Upper lobe of left lung (tissue), 6 donors: ENCODE results near the gene PLEKHH3. TPM values are rescaled to one million over a fixed set of nuclear protein-coding genes. Genes with fewer than 3 reads are reported as not detected.
A peak's percentile ranks its signal among the peaks of the same experiment; 100 is the strongest.

Experiments used
- ATAC-seq, 2 donors: fragments of 200-7000 bp; cut with Tn5 transposase; one replicate each; pipeline ENCODE4 v1.9.1; 2022; ENCODE audit warnings: mild to moderate bottlenecking in 2 of 2, moderate library complexity in 2 of 2; ENCODE audit not compliant: low FRiP score in 2 of 2
- DNase-seq, 2 donors: peaks; one replicate each; pipeline ENCODE4 v3.0.0-alpha.2; 2019 to 2020
- H3K27ac ChIP-seq, 4 donors: fragments of 200-600 bp; sonication (generic); one replicate each; pipeline ENCODE4 v1.5.1; 2016 to 2019
- H3K27me3 ChIP-seq, 4 donors: fragments of 200-600 bp; sonication (generic); one replicate each; pipeline ENCODE4 v1.5.1; 2017 to 2019
- H3K36me3 ChIP-seq, 4 donors: fragments of 200-600 bp; sonication (generic); one replicate each; pipeline ENCODE4 v1.5.1; 2016 to 2019
- H3K4me1 ChIP-seq, 4 donors: fragments of 200-600 bp; sonication (generic); one replicate each; pipeline ENCODE4 v1.5.1; 2018 to 2019
- H3K4me3 ChIP-seq, 4 donors: fragments of 200-600 bp; sonication (generic); one replicate each; pipeline ENCODE4 v1.5.1; 2017 to 2019; ENCODE audit warnings: mild to moderate bottlenecking in 2 of 4, moderate library complexity in 1 of 4
- H3K9me3 ChIP-seq, 4 donors: fragments of 200-600 bp; sonication (generic); one replicate each; pipeline ENCODE4 v1.5.1; 2018 to 2019
- EP300 ChIP-seq, 4 donors: sonication (generic); formaldehyde crosslinking; IDR thresholded peaks; one replicate each; pipeline ENCODE4 v1.5.1; 2017; ENCODE audit warnings: antibody characterized with exemption in 4 of 4, control low read depth in 2 of 4
- POLR2A ChIP-seq, 4 donors: fragments of 450-650 bp; IDR thresholded peaks; one replicate each; pipeline ENCODE4 v1.5.1; 2016 to 2017; ENCODE audit warnings: antibody characterized with exemption in 4 of 4, mild to moderate bottlenecking in 2 of 4
- POLR2AphosphoS5 ChIP-seq, 2 donors: sonication (generic); formaldehyde crosslinking; IDR thresholded peaks; one replicate each; pipeline ENCODE4 v1.5.1; 2017; ENCODE audit warnings: antibody characterized with exemption in 2 of 2
- WGBS, 2 donors: methylation state at CpG; one replicate each; pipeline ENCODE4 v1.1.5; 2017 to 2018; 5-methylcytosine and 5-hydroxymethylcytosine counted together
- total RNA-seq, 6 donors: library from RNA; depleted of rRNA in 4 of 6; stranded (reverse); fragments of >200 nt in 4 of 6; gene quantifications; one replicate each; pipeline versions ENCODE4 v1.1.0 to v1.2.1, GENCODE V29; 2016 to 2021
- TF ChIP-seq, protein P1 (sequence below), 6 experiments: fragments of 450-650 bp in 4 of 6; fragments of 200-600 bp in 2 of 6; sonication (generic) in 2 of 6; IDR thresholded peaks; one replicate each; pipeline ENCODE4 v1.5.1; 2016 to 2019; ENCODE audit warnings: antibody characterized with exemption in 6 of 6
- donor health status: DM: no; HTN: no; CAD: no; lungs with moderate emphysema.
- donor health status: DM: no; HTN: yes; CAD: no; lungs with severe emphysema.

PLEKHH3 gene
- total RNA-seq, 6 donors from 2014 or later: 18.4 to 93.2 (median 28.4) TPM

DNA sequence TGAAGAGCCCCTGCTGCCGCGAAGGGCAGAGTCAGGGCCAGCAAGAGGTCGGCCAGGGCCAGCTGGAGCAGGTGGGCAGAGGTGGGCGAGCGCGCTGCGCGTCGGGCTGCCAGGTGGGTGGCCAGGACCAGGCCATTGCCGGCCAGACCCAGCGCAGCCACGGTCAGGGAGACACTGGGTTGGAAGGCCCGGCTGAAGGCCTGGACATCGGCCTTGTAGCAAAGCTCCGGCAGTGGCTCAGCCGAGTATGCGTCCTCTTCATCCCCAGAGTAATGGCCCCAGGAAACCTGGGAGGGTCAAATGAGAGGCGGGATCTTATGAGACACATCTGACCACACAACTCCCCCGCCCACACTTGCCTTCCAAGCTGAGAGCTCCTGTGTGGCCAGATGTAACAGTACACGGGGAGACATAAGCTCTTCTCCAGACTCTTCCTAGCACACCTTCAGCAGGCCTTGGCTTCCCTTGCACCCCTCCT lies 3.6 kb upstream of the PLEKHH3 start:
- Histone ChIP-seq H3K4me3 (peak overlapping the region in 3 of 4 donors; percentile 85 to 92 (median 85)), H3K36me3 (peaks cover 0 to 5% (median 0%) of the 10 kb centered on the region in 4 donors), H3K9me3 (no peaks in the 10 kb centered on the region), H3K27ac (peak overlapping the region; percentile 91 to 98 (median 93)), H3K27me3 (peaks cover 0 to 6% (median 3%) of the 10 kb centered on the region in 4 donors), H3K4me1 (peaks cover 63 to 78% (median 66%) of the 10 kb centered on the region in 4 donors)
- no peak for ATAC-seq
- TF ChIP-seq POLR2AphosphoS5 (IDR thresholded peaks at IDR 0.05) (no peak), EP300 (IDR thresholded peaks at IDR 0.05) (no peak), POLR2A (IDR thresholded peaks at IDR 0.05) (no peak)
- TF ChIP-seq, protein P1, sequence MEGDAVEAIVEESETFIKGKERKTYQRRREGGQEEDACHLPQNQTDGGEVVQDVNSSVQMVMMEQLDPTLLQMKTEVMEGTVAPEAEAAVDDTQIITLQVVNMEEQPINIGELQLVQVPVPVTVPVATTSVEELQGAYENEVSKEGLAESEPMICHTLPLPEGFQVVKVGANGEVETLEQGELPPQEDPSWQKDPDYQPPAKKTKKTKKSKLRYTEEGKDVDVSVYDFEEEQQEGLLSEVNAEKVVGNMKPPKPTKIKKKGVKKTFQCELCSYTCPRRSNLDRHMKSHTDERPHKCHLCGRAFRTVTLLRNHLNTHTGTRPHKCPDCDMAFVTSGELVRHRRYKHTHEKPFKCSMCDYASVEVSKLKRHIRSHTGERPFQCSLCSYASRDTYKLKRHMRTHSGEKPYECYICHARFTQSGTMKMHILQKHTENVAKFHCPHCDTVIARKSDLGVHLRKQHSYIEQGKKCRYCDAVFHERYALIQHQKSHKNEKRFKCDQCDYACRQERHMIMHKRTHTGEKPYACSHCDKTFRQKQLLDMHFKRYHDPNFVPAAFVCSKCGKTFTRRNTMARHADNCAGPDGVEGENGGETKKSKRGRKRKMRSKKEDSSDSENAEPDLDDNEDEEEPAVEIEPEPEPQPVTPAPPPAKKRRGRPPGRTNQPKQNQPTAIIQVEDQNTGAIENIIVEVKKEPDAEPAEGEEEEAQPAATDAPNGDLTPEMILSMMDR (IDR thresholded peaks at IDR 0.05): no peak
- DNase-seq: no peak
- WGBS, 2 donors: 76 to 79% methylated on average over 4 to 20 of the region's 20 CpGs

DNA sequence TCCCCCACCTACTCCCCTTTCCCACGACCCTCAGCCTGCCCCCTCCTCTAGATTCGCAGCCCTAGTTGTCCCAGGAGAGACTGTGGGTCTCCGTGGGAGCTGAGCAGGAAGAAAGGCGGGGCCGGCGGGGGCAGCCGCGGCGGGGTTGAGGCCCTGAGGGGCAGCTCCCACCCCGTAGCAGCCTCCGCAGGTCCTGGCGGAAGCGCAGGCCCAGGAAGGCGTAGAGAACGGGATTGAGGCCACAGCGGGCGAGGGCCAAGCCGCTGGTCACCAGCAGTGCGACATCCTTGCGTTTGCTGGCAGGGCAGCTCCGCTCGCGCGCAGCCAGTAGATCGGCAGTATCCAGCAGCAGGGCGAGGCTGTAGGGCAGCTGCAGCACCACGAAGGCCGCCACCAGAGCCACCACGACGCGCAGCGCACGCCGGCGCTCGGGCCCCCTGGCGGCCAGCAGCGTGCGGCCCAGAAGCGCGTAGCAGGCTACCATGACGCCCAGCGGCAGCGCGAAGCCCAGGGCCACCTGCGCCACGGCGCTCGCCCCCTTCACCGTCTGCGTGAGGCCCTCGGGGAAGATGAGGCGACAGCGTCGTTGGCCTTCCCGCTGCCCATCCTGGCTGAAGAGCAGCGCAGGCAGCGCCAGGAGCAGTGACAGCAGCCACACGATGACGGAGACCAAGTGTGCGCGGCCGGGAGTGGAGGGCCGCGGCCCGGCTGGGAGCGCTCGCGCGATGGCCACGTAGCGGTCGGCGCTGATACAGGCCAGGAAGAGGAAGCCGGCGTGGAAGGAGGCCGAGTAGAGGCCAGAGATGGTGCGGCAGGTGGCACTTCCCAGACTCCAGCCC lies 2.9 kb upstream of the PLEKHH3 start:
- H3K4me1 ChIP-seq: peaks cover 69 to 85% (median 71%) of the 10 kb centered on the region in 4 donors
- peaks cover 0 to 7% (median 3%) of the 10 kb centered on the region in 4 donors for H3K27me3 ChIP-seq
- no peaks in the 10 kb centered on the region for H3K36me3 ChIP-seq
- 0% methylated on average over 2 to 35 of the region's 78 CpGs for WGBS, 2 donors
- peak overlapping the region; percentile 91 to 98 (median 93) for H3K27ac ChIP-seq
- peak overlapping the region in 3 of 4 donors; percentile 85 to 92 (median 85) for H3K4me3 ChIP-seq
- DNase-seq (peak; percentile 81 to 97), ATAC-seq (peak; percentile 56 to 67)
- TF ChIP-seq, protein P1 (IDR thresholded peaks at IDR 0.05): peak; percentile 88 to 99 (median 98)
- peak in 1 of 4 donors; percentile 24 for TF ChIP-seq POLR2A (IDR thresholded peaks at IDR 0.05)
- peak in 1 of 2 donors; percentile 51 for TF ChIP-seq POLR2AphosphoS5 (IDR thresholded peaks at IDR 0.05)
- TF ChIP-seq EP300 (IDR thresholded peaks at IDR 0.05): no peak
- H3K9me3 ChIP-seq: no peaks in the 10 kb centered on the region

DNA sequence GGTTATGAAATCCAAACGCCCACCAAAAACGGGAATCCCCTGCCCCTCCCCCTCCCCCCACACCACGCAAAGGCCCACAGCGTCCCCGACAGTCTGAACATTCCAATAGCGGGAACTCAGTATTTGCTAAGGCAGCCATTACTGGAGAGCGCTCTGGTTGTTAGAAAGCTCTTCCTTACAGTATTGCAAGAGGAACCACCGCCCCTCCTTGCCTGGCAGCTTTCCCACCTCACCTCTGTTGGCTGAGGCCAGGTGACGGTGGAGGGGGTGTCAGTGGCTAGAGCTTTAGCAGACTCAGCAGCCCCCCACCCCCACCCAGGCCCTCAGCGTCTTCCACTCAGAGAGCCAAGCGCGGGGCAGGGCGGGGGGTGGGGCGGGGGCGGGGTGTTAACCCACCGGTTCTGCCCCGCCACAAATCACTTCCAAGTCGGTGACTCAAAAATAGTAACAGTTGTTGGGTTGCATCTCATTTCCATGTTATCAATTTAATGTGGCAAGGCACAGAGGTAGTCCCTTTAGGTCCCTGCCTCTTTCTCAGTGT lies 2.2 kb upstream of the PLEKHH3 start:
- peaks cover 73 to 88% (median 75%) of the 10 kb centered on the region in 4 donors for H3K4me1 ChIP-seq
- peaks cover 0 to 9% (median 3%) of the 10 kb centered on the region in 4 donors for H3K27me3 ChIP-seq
- WGBS, 2 donors: 3 to 6% methylated on average over 13 to 16 of the region's 18 CpGs
- peak in 1 of 4 donors; percentile 2 for TF ChIP-seq EP300 (IDR thresholded peaks at IDR 0.05)
- no peak for TF ChIP-seq POLR2AphosphoS5 (IDR thresholded peaks at IDR 0.05)
- ATAC-seq (no peak), DNase-seq (peak; percentile 39 to 76)
- peak overlapping the region in 3 of 4 donors; percentile 85 to 92 (median 85) for H3K4me3 ChIP-seq
- H3K9me3 ChIP-seq: no peaks in the 10 kb centered on the region
- peak overlapping the region; percentile 91 to 98 (median 93) for H3K27ac ChIP-seq
- H3K36me3 ChIP-seq: no peaks in the 10 kb centered on the region

DNA sequence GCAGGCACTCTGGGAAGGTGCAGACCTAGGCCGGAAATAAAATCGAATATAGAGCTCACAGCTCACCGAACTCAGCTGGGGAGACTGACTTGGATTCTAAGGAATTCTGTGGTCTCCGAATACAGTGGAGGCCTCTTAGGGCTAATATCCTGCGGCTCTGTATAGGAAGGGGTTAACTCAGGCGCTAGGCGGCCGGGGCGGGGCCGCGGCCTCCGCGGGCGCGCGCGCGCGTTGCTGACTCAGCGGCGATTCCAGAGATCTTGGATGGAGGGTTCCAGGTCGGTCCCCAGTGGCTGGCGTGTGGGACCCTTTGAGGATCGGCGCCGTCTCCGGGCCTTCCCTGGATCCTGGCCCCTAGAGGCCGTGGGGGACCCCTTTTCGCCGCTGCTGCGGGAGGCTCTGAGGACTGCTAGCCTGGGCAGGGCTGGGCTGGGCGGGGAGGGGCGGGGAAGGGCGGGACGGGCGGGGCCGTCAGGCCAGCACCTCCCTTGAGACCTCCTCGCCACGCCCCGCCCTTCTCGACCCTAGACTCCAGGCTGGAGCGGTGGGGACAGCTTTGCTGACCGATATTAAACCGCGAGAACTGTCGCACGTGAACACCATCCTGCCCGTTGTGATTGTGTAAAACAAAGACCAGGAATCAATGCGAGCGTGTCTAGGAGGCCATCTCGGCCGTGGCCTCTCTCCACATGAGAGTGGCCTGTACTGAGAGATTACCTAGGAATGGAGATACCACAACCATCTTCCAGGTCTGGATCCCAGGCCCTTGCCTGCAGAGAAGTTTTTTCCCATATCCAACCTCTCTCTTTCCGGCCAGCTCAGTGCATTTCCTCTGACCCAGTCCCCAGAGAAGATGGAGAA lies 1.4 kb upstream of the PLEKHH3 start:
- H3K4me3 ChIP-seq: peak overlapping the region; percentile 64 to 92 (median 85)
- peaks cover 0 to 5% (median 2%) of the 10 kb centered on the region in 4 donors for H3K36me3 ChIP-seq
- TF ChIP-seq POLR2AphosphoS5 (IDR thresholded peaks at IDR 0.05) (peak; percentile 29 to 56), POLR2A (IDR thresholded peaks at IDR 0.05) (peak in 3 of 4 donors; percentile 34 to 65 (median 54))
- TF ChIP-seq, protein P1 (IDR thresholded peaks at IDR 0.05): no peak
- H3K9me3 ChIP-seq: no peaks in the 10 kb centered on the region
- peaks cover 0 to 6% (median 3%) of the 10 kb centered on the region in 4 donors for H3K27me3 ChIP-seq
- DNase-seq (peak; percentile 94 to 98), ATAC-seq (peak; percentile 70 to 79)
- 1% methylated on average over 17 to 23 of the region's 53 CpGs for WGBS, 2 donors
- peaks cover 73 to 88% (median 76%) of the 10 kb centered on the region in 4 donors for H3K4me1 ChIP-seq
- peak overlapping the region; percentile 91 to 98 (median 93) for H3K27ac ChIP-seq
